H1 (cell line): Measurements from ENCODE around the gene HOTAIR. TPM values are rescaled to one million over a fixed set of nuclear protein-coding genes. Genes with fewer than 3 reads are reported as not detected.

ENCODE experiments used
- CTCF ChIA-PET: fragments of 300-600 bp; sonication (Branson Sonifier 250); formaldehyde crosslinking; loops from one replicate; lab custom pipeline; 2021; ENCODE audit not compliant: partially characterized antibody; lab: Charles Lee
- POLR2A ChIA-PET: fragments of 300-600 bp; sonication (Branson Sonifier 250); formaldehyde crosslinking; loops from one replicate; lab custom pipeline; 2021; ENCODE audit warnings: inconsistent platforms; ENCODE audit not compliant: partially characterized antibody; lab: Charles Lee
- DNase-seq, 2 experiments: peaks; one replicate each; pipeline versions ENCODE4 v3.0.0 to v3.0.0-alpha.2; 2010 to 2022; ENCODE audit warnings: low spot score in 2 of 2, low read depth in 1 of 2, mixed read lengths in 1 of 2
- FAIRE-seq: peaks from 2 replicates; lab custom pipeline; 2011; peaks lifted over from hg19 to GRCh38; lab: Jason Lieb, UNC
- H2AFZ ChIP-seq: 2 replicates; pipeline ENCODE4 v1.8.1; 2012; ENCODE audit warnings: low read length, inconsistent platforms
- H2AK5ac ChIP-seq: 2 replicates; pipeline ENCODE4 v1.6.1; 2013; ENCODE audit warnings: low read depth, low read length
- H2BK120ac ChIP-seq: replicated peaks from 2 replicates; pipeline ENCODE3; 2013; ENCODE audit warnings: low read depth, low read length, inconsistent platforms
- H2BK12ac ChIP-seq: 2 replicates; pipeline ENCODE4 v1.6.1; 2013; ENCODE audit warnings: low read depth, low read length
- H2BK15ac ChIP-seq: 2 replicates; pipeline ENCODE4 v1.6.1; 2013; ENCODE audit warnings: low read length
- H2BK20ac ChIP-seq: 2 replicates; pipeline ENCODE4 v1.6.1; 2013; ENCODE audit warnings: low read length
- H2BK5ac ChIP-seq: 2 replicates; pipeline ENCODE4 v1.6.1; 2013; ENCODE audit warnings: low read depth, low read length
- H3K14ac ChIP-seq: 2 replicates; pipeline ENCODE4 v1.6.1; 2013; ENCODE audit warnings: inconsistent platforms; ENCODE audit not compliant: insufficient read length
- H3K18ac ChIP-seq: 2 replicates; pipeline ENCODE4 v1.6.1; 2013; ENCODE audit warnings: low read length; ENCODE audit errors: extremely low read depth
- H3K23ac ChIP-seq: 2 replicates; pipeline ENCODE4 v1.6.1; 2013; ENCODE audit warnings: inconsistent platforms; ENCODE audit not compliant: insufficient read length
- H3K23me2 ChIP-seq: 2 replicates; pipeline ENCODE4 v1.6.1; 2013; ENCODE audit warnings: low read depth, low read length
- H3K27ac ChIP-seq: 2 replicates; pipeline ENCODE4 v1.6.1; 2011; ENCODE audit warnings: low read depth, low read length, inconsistent platforms
- H3K27me3 ChIP-seq, 4 experiments: replicated peaks in 1 of 4; 1 replicate in 1 of 4; 2 replicates in 3 of 4; pipeline versions ENCODE4 v1.6.1 to v1.8.1; 2011 to 2013; ENCODE audit warnings: low read length in 3 of 4, mild to moderate bottlenecking in 3 of 4, inconsistent platforms in 2 of 4, mixed read lengths in 2 of 4, moderate library complexity in 1 of 4; ENCODE audit not compliant: control insufficient read depth in 3 of 4, insufficient read depth in 3 of 4; ENCODE audit errors: extremely low read depth in 1 of 4
- H3K36me3 ChIP-seq, 4 experiments: 2 replicates each; pipeline versions ENCODE4 v1.6.1 to v1.8.1; 2011 to 2013; ENCODE audit warnings: mild to moderate bottlenecking in 4 of 4, low read length in 3 of 4, moderate library complexity in 2 of 4, control low read depth in 1 of 4, inconsistent platforms in 1 of 4; ENCODE audit not compliant: insufficient read depth in 4 of 4, control insufficient read depth in 2 of 4
- H3K4ac ChIP-seq: replicated peaks from 2 replicates; pipeline ENCODE3; 2013; ENCODE audit warnings: low read length, low read depth, mixed read lengths, inconsistent platforms; ENCODE audit not compliant: insufficient read length
- H3K4me1 ChIP-seq, 4 experiments: replicated peaks in 1 of 4; 1 replicate in 1 of 4; 2 replicates in 3 of 4; pipeline versions ENCODE4 v1.6.1 to v1.8.1; 2011 to 2013; ENCODE audit warnings: low read length in 3 of 4, inconsistent platforms in 2 of 4, mixed read lengths in 1 of 4; ENCODE audit not compliant: insufficient read depth in 4 of 4, control insufficient read depth in 3 of 4
- H3K4me2 ChIP-seq, 2 experiments: 2 replicates each; pipeline versions ENCODE4 v1.6.1 to v1.8.1; 2011 to 2013; ENCODE audit warnings: low read depth in 2 of 2, low read length in 2 of 2, control low read depth in 1 of 2, inconsistent platforms in 1 of 2, mild to moderate bottlenecking in 1 of 2; ENCODE audit not compliant: insufficient read depth in 1 of 2
- H3K4me3 ChIP-seq, 4 experiments: fragments of 200-600, 300-600 bp in 1 of 4; sonication (generic), shearing (Covaris generic), sonication (Bioruptor Twin) in 1 of 4; 2 replicates each; pipeline versions ENCODE4 v1.5.1 to v1.8.1; 2011 to 2016; ENCODE audit warnings: low read length in 4 of 4, low read depth in 3 of 4, control low read depth in 2 of 4, inconsistent platforms in 2 of 4, mild to moderate bottlenecking in 2 of 4, mixed read lengths in 1 of 4, moderate library complexity in 1 of 4; ENCODE audit not compliant: insufficient read depth in 2 of 4; ENCODE audit errors: extremely low read depth in 1 of 4
- H3K56ac ChIP-seq: replicated peaks from 2 replicates; pipeline ENCODE3; 2013; ENCODE audit warnings: low read depth, mild to moderate bottlenecking, mixed read lengths, low read length, inconsistent platforms; ENCODE audit not compliant: insufficient read length
- H3K79me1 ChIP-seq: 2 replicates; pipeline ENCODE4 v1.6.1; 2013; ENCODE audit warnings: low read depth, low read length, control low read depth
- H3K79me2 ChIP-seq, 2 experiments: 2 replicates each; pipeline versions ENCODE4 v1.6.1 to v1.8.1; 2012 to 2013; ENCODE audit warnings: low read length in 2 of 2, mild to moderate bottlenecking in 2 of 2, inconsistent platforms in 1 of 2; ENCODE audit not compliant: insufficient read depth in 2 of 2, control insufficient read depth in 1 of 2
- H3K9ac ChIP-seq, 4 experiments: replicated peaks in 1 of 4; 1 replicate in 1 of 4; 2 replicates in 3 of 4; pipeline versions ENCODE4 v1.6.1 to v1.8.1; 2011 to 2013; ENCODE audit warnings: low read depth in 3 of 4, low read length in 3 of 4, control low read depth in 2 of 4, mild to moderate bottlenecking in 2 of 4, moderate library complexity in 2 of 4, inconsistent platforms in 1 of 4; ENCODE audit errors: extremely low read depth in 1 of 4
- H3K9me3 ChIP-seq, 2 experiments: 2 replicates each; pipeline versions ENCODE4 v1.6.1 to v1.8.1; 2012 to 2013; ENCODE audit warnings: mild to moderate bottlenecking in 2 of 2, moderate library complexity in 2 of 2, control low read depth in 1 of 2, inconsistent platforms in 1 of 2, low read depth in 1 of 2, low read length in 1 of 2, mixed read lengths in 1 of 2; ENCODE audit not compliant: insufficient read depth in 2 of 2
- H4K20me1 ChIP-seq, 2 experiments: replicated peaks in 1 of 2; 2 replicates each; pipeline versions ENCODE3 to v1.8.1; 2011 to 2013; ENCODE audit warnings: inconsistent platforms in 2 of 2, low read length in 2 of 2, mild to moderate bottlenecking in 1 of 2; ENCODE audit not compliant: insufficient read depth in 2 of 2, control insufficient read depth in 1 of 2
- H4K5ac ChIP-seq: 2 replicates; pipeline ENCODE4 v1.6.1; 2013; ENCODE audit warnings: low read length, low read depth, mixed read lengths, inconsistent platforms; ENCODE audit not compliant: insufficient read length
- H4K8ac ChIP-seq: 2 replicates; pipeline ENCODE4 v1.8.0; 2013; ENCODE audit warnings: mild to moderate bottlenecking, moderate library complexity, low read length, inconsistent platforms; ENCODE audit not compliant: insufficient read depth; ENCODE audit errors: extremely low read depth
- H4K91ac ChIP-seq: replicated peaks from 2 replicates; pipeline ENCODE3; 2013; ENCODE audit warnings: low read length, mixed read lengths, inconsistent platforms; ENCODE audit not compliant: insufficient read length
- CHD1 ChIP-seq: IDR thresholded peaks from 2 replicates; pipeline ENCODE4 v1.6.1; 2012; ENCODE audit warnings: low read depth, low read length, improper control_type of control experiment
- EZH2 ChIP-seq: fragments of 200-600 bp; sonication (generic); IDR thresholded peaks from 2 replicates; pipeline ENCODE4 v1.7.1; 2012; ENCODE audit warnings: low read depth, mild to moderate bottlenecking, moderate library complexity, low read length, inconsistent platforms; ENCODE audit not compliant: severe bottlenecking
- RNF2 ChIP-seq: fragments of 200-900, 300-1000 bp; sonication (generic); IDR thresholded peaks from 2 replicates; pipeline ENCODE4 v1.7.1; 2016; ENCODE audit warnings: borderline replicate concordance, low read depth, mild to moderate bottlenecking, antibody characterized with exemption, low read length; ENCODE audit not compliant: poor library complexity, severe bottlenecking; ENCODE audit errors: missing control alignments
- SIRT6 ChIP-seq: IDR thresholded peaks from one replicate; pipeline ENCODE4 v1.7.1; 2012; ENCODE audit warnings: low read length, inconsistent platforms
- SUZ12 ChIP-seq: fragments of 200-600 bp; sonication (generic); IDR thresholded peaks from 2 replicates; pipeline ENCODE4 v1.6.1; 2012; ENCODE audit warnings: mild to moderate bottlenecking, inconsistent platforms, low read length, moderate library complexity, mixed read lengths
- TCF12 ChIP-seq: IDR thresholded peaks from 2 replicates; pipeline ENCODE4 v1.6.1; 2011; ENCODE audit warnings: low read depth, mild to moderate bottlenecking, low read length
- WGBS, 2 experiments: shearing (Covaris generic) in 1 of 2; methylation state at CpG; one replicate each; pipeline versions ENCODE4 v1.1.6 to v1.1.7; 2013 to 2015; ENCODE audit warnings: low lambda C conversion rate in 2 of 2, mixed read lengths in 2 of 2, inconsistent platforms in 1 of 2, low coverage in 1 of 2, missing lambda C conversion rate in 1 of 2; ENCODE audit not compliant: insufficient replicate concordance in 2 of 2, insufficient coverage in 1 of 2, insufficient read length in 1 of 2; ENCODE audit errors: extremely low coverage in 1 of 2, missing lambda C conversion rate in 1 of 2; 5-methylcytosine and 5-hydroxymethylcytosine counted together
- polyA plus RNA-seq, 7 experiments: library from polyadenylated mRNA; depleted of rRNA in 3 of 7; stranded (reverse) in 5 of 7; unstranded in 2 of 7; fragments of >200 nt in 5 of 7; fragments of 200-250 nt in 2 of 7; gene quantifications; 1 replicate in 5 of 7; 2 replicates in 1 of 7; 4 replicates in 1 of 7; pipeline versions ENCODE4 v1.2.1 to v1.2.3, GENCODE V29; 2011 to 2013; ENCODE audit warnings: missing spikeins in 2 of 7, mixed read lengths in 2 of 7
- total RNA-seq: library from RNA; stranded (reverse); fragmentation: NEBNext Ultra II Directional; extraction: Animal tissue kit (Norgen Biotek cat#: 25700); gene quantifications from 2 replicates; pipeline ENCODE4 v1.2.1, GENCODE V29; 2021
- TF ChIP-seq, protein P1 (sequence below): IDR thresholded peaks from 2 replicates; pipeline ENCODE4 v1.6.1; 2012; ENCODE audit warnings: inconsistent platforms
- TF ChIP-seq, protein P2 (sequence below), 3 experiments: IDR thresholded peaks; 1 replicate in 2 of 3; 2 replicates in 1 of 3; pipeline versions ENCODE4 v1.5.1 to v1.6.1; 2011; ENCODE audit warnings: low read length in 3 of 3, mild to moderate bottlenecking in 3 of 3, inconsistent platforms in 2 of 3, low read depth in 1 of 3, moderate library complexity in 1 of 3; ENCODE audit not compliant: insufficient read depth in 1 of 3; ENCODE audit errors: control extremely low read depth in 1 of 3

Gene HOTAIR
- total and polyA plus RNA-seq, 2 of the 8 experiments (the other 6 are each of a cell fraction or from before 2014, with no cell fraction given), result not detected

- POLR2A ChIA-PET, result interaction anchor here (1.1 to 3.2 kb wide), 2 partner anchors 9 to 13 kb away, joined by 3 to 12 read pairs; partner anchors contain the start of gene HOXC13
- TF ChIP-seq EZH2, result peak; percentile 95
- peak; percentile 96 for TF ChIP-seq RNF2
- TF ChIP-seq CHD1, result no peak
- TF ChIP-seq, protein P1, sequence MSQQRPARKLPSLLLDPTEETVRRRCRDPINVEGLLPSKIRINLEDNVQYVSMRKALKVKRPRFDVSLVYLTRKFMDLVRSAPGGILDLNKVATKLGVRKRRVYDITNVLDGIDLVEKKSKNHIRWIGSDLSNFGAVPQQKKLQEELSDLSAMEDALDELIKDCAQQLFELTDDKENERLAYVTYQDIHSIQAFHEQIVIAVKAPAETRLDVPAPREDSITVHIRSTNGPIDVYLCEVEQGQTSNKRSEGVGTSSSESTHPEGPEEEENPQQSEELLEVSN, result peak; percentile 63
- TF ChIP-seq SUZ12, result peak; percentile 94
- TF ChIP-seq TCF12, result peak; percentile 47; the same call in 1 of the 2 replicates
- TF ChIP-seq SIRT6, result no peak
- TF ChIP-seq, protein P2, sequence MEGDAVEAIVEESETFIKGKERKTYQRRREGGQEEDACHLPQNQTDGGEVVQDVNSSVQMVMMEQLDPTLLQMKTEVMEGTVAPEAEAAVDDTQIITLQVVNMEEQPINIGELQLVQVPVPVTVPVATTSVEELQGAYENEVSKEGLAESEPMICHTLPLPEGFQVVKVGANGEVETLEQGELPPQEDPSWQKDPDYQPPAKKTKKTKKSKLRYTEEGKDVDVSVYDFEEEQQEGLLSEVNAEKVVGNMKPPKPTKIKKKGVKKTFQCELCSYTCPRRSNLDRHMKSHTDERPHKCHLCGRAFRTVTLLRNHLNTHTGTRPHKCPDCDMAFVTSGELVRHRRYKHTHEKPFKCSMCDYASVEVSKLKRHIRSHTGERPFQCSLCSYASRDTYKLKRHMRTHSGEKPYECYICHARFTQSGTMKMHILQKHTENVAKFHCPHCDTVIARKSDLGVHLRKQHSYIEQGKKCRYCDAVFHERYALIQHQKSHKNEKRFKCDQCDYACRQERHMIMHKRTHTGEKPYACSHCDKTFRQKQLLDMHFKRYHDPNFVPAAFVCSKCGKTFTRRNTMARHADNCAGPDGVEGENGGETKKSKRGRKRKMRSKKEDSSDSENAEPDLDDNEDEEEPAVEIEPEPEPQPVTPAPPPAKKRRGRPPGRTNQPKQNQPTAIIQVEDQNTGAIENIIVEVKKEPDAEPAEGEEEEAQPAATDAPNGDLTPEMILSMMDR (IDR thresholded peaks at IDR 0.05; ENCODE audit: control extremely low read depth in 1 of 3, insufficient read depth in 1 of 3, low read depth in 1 of 3, low read length in 3 of 3), result no peak
These were observed 23.0 kb downstream of the HOTAIR start for GRCh38 chr12:53951577-53952334.

More at GRCh38 chr12:53951577-53952334, 23.0 kb downstream of the HOTAIR start:
- no peak for FAIRE-seq
- Histone ChIP-seq H3K18ac (no peak overlapping the region), H2BK20ac (no peak overlapping the region), H4K5ac (no peak overlapping the region), H3K9ac (no peak overlapping the region), H2BK12ac (peak overlapping the region; percentile 94), H3K79me2 (no peaks in the 10 kb centered on the region), H2BK15ac (no peak overlapping the region), H3K4ac (no peak overlapping the region), H3K79me1 (no peaks in the 10 kb centered on the region), H2AK5ac (no peak overlapping the region), H3K27ac (no peak overlapping the region), H2BK5ac (no peak overlapping the region), H3K4me3 (no peak overlapping the region), H4K8ac (no peak overlapping the region), H3K23me2 (no peaks in the 10 kb centered on the region), H2BK120ac (no peak overlapping the region), H3K23ac (no peak overlapping the region), H3K36me3 (peaks cover 0 to 9% (median 0%) of the 10 kb centered on the region in 4 experiments; a peak in 1 of 8 replicates), H3K4me1 (peaks cover 0 to 19% (median 4%) of the 10 kb centered on the region in 4 experiments; a peak in 6 of 7 replicates), H3K27me3 (peaks cover 99 to 100% (median 100%) of the 10 kb centered on the region in 4 experiments), H3K56ac (no peak overlapping the region), H2AFZ (no peak overlapping the region), H3K9me3 (no peaks in the 10 kb centered on the region; a peak in 1 of 4 replicates), H4K20me1 (peaks cover 25 to 47% of the 10 kb centered on the region in 2 experiments), H4K91ac (no peak overlapping the region), H3K4me2 (no peak overlapping the region), H3K14ac (no peak overlapping the region)
- WGBS, 2 experiments, result 13% methylated on average over 44 of the region's 47 CpGs; no CpG with 5 or more reads in 1 of the 2 experiments
- DNase-seq, result peak in 1 of 2 experiments; percentile 69
- CTCF ChIA-PET, result interaction anchor here (0.6 to 5.6 kb wide), 14 partner anchors 10 to 903 kb away, joined by 3 to 40 read pairs (median 5); partner anchors contain the start of gene HOXC10
